Measurements from ENCODE around the gene CHRNA7. TPM values are rescaled to one million over a fixed set of nuclear protein-coding genes. Genes with fewer than 3 reads are reported as not detected.

CHRNA7 gene
- polyA plus RNA-seq, 2 donors: 0.15 to 0.31 TPM

DNA sequence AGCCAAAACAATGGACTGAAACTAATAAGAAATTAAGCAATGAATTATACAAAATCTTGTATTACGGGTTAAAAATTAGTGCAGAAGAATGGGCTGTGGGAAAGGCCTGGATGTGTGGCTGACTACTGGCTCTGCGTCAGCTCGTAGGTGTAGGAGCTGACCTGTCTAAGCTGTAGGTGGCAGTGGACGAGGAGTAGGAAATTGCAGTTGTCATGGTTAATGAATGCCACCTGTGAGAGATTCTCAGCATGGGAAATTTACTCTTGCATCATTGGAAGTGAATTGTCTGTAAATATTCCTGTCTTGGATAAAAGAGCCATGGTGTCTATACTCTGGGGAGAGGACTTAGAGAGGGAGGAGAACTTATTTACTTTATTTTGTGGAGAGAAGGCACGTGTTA, 23.4 kb downstream of the CHRNA7 start:
- no peaks in the 10 kb centered on the region for H3K36me3 ChIP-seq (ENCODE audit: control insufficient read depth in 2 of 2, insufficient read depth in 2 of 2, low read length in 1 of 2)
- WGBS, 2 donors: 47 to 50% methylated on average over 5 of the region's 5 CpGs
- no peak overlapping the region for H3K4me3 ChIP-seq (ENCODE audit: low read depth in 1 of 2, low read length in 2 of 2)
- H3K9me3 ChIP-seq (ENCODE audit: control insufficient read depth in 2 of 2, insufficient read depth in 1 of 2, low read depth in 1 of 2, low read length in 1 of 2): no peaks in the 10 kb centered on the region
- no peaks in the 10 kb centered on the region for H3K4me1 ChIP-seq (ENCODE audit: control insufficient read depth in 2 of 2, insufficient read depth in 2 of 2, low read length in 1 of 2)
- no peaks in the 10 kb centered on the region for H3K27me3 ChIP-seq (ENCODE audit: control insufficient read depth in 1 of 2, insufficient read depth in 2 of 2, low read length in 2 of 2)
- no peak overlapping the region for H3K27ac ChIP-seq (ENCODE audit: low read depth in 2 of 2, low read length in 1 of 2)

- H3K4me1 ChIP-seq (ENCODE audit: control insufficient read depth in 2 of 2, insufficient read depth in 2 of 2, low read length in 1 of 2): no peaks in the 10 kb centered on the region
- H3K4me3 ChIP-seq (ENCODE audit: low read depth in 1 of 2, low read length in 2 of 2): no peak overlapping the region
- H3K9me3 ChIP-seq (ENCODE audit: control insufficient read depth in 2 of 2, insufficient read depth in 1 of 2, low read depth in 1 of 2, low read length in 1 of 2): no peaks in the 10 kb centered on the region
- H3K27me3 ChIP-seq (ENCODE audit: control insufficient read depth in 1 of 2, insufficient read depth in 2 of 2, low read length in 2 of 2): no peaks in the 10 kb centered on the region
- H3K36me3 ChIP-seq (ENCODE audit: control insufficient read depth in 2 of 2, insufficient read depth in 2 of 2, low read length in 1 of 2): no peaks in the 10 kb centered on the region
- WGBS, 2 donors: 62 to 71% methylated on average over 4 of the region's 4 CpGs
- H3K27ac ChIP-seq (ENCODE audit: low read depth in 2 of 2, low read length in 1 of 2): no peak overlapping the region
These were observed 27.6 kb downstream of the CHRNA7 start for GRCh38 chr15:32057876-32058425.

GRCh38 chr15:32060706-32061105, 30.4 kb downstream of the CHRNA7 start:
- no peaks in the 10 kb centered on the region for H3K36me3 ChIP-seq (ENCODE audit: control insufficient read depth in 2 of 2, insufficient read depth in 2 of 2, low read length in 1 of 2)
- H3K4me1 ChIP-seq (ENCODE audit: control insufficient read depth in 2 of 2, insufficient read depth in 2 of 2, low read length in 1 of 2): no peaks in the 10 kb centered on the region
- no peak overlapping the region for H3K27ac ChIP-seq (ENCODE audit: low read depth in 2 of 2, low read length in 1 of 2)
- no peaks in the 10 kb centered on the region for H3K27me3 ChIP-seq (ENCODE audit: control insufficient read depth in 1 of 2, insufficient read depth in 2 of 2, low read length in 2 of 2)
- H3K4me3 ChIP-seq (ENCODE audit: low read depth in 1 of 2, low read length in 2 of 2): no peak overlapping the region
- WGBS, 2 donors: 90 to 96% methylated on average over 7 of the region's 7 CpGs
- H3K9me3 ChIP-seq (ENCODE audit: control insufficient read depth in 2 of 2, insufficient read depth in 1 of 2, low read depth in 1 of 2, low read length in 1 of 2): peaks cover 0 to 3% of the 10 kb centered on the region in 2 donors

- H3K4me3 ChIP-seq (ENCODE audit: low read depth in 1 of 2, low read length in 2 of 2): no peak overlapping the region
- H3K27ac ChIP-seq (ENCODE audit: low read depth in 2 of 2, low read length in 1 of 2): no peak overlapping the region
- 93 to 100% methylated on average over 1 of the region's 1 CpG for WGBS, 2 donors
- H3K27me3 ChIP-seq (ENCODE audit: control insufficient read depth in 1 of 2, insufficient read depth in 2 of 2, low read length in 2 of 2): no peaks in the 10 kb centered on the region
- peaks cover 0 to 5% of the 10 kb centered on the region in 2 donors for H3K9me3 ChIP-seq (ENCODE audit: control insufficient read depth in 2 of 2, insufficient read depth in 1 of 2, low read depth in 1 of 2, low read length in 1 of 2)
- no peaks in the 10 kb centered on the region for H3K4me1 ChIP-seq (ENCODE audit: control insufficient read depth in 2 of 2, insufficient read depth in 2 of 2, low read length in 1 of 2)
- H3K36me3 ChIP-seq (ENCODE audit: control insufficient read depth in 2 of 2, insufficient read depth in 2 of 2, low read length in 1 of 2): no peaks in the 10 kb centered on the region
These were observed 36.8 kb downstream of the CHRNA7 start for GRCh38 chr15:32067115-32067514.

DNA sequence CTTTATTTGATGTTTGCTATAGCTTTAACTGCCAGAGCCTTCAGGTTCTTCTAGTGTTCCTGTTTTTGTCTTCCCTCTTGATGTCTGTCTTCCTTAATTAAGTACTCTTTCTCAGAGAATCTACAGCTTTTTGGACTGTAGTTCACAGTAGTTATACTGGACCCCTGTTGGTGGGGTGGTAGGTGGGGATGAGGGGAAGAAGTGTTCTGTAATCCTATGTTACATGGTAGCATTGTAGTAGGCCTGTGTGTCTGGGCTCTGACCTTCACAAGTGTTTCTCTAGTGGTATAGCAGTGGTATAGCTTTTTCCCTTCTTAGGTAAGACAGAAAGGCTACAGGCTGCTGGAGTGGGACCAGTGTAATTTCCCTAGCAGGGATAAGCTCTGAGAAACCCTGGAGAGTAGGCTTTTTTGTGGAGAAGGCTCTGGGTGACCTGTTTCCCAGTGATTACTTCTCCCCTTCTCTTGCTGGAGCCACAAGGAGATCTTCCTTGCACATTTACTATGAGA, 59.6 kb downstream of the CHRNA7 start:
- H3K9me3 ChIP-seq (ENCODE audit: control insufficient read depth in 2 of 2, insufficient read depth in 1 of 2, low read depth in 1 of 2, low read length in 1 of 2): no peaks in the 10 kb centered on the region
- no peak overlapping the region for H3K27ac ChIP-seq (ENCODE audit: low read depth in 2 of 2, low read length in 1 of 2)
- no peaks in the 10 kb centered on the region for H3K27me3 ChIP-seq (ENCODE audit: control insufficient read depth in 1 of 2, insufficient read depth in 2 of 2, low read length in 2 of 2)
- H3K4me1 ChIP-seq (ENCODE audit: control insufficient read depth in 2 of 2, insufficient read depth in 2 of 2, low read length in 1 of 2): no peaks in the 10 kb centered on the region
- no peak overlapping the region for H3K4me3 ChIP-seq (ENCODE audit: low read depth in 1 of 2, low read length in 2 of 2)
- H3K36me3 ChIP-seq (ENCODE audit: control insufficient read depth in 2 of 2, insufficient read depth in 2 of 2, low read length in 1 of 2): no peaks in the 10 kb centered on the region

DNA sequence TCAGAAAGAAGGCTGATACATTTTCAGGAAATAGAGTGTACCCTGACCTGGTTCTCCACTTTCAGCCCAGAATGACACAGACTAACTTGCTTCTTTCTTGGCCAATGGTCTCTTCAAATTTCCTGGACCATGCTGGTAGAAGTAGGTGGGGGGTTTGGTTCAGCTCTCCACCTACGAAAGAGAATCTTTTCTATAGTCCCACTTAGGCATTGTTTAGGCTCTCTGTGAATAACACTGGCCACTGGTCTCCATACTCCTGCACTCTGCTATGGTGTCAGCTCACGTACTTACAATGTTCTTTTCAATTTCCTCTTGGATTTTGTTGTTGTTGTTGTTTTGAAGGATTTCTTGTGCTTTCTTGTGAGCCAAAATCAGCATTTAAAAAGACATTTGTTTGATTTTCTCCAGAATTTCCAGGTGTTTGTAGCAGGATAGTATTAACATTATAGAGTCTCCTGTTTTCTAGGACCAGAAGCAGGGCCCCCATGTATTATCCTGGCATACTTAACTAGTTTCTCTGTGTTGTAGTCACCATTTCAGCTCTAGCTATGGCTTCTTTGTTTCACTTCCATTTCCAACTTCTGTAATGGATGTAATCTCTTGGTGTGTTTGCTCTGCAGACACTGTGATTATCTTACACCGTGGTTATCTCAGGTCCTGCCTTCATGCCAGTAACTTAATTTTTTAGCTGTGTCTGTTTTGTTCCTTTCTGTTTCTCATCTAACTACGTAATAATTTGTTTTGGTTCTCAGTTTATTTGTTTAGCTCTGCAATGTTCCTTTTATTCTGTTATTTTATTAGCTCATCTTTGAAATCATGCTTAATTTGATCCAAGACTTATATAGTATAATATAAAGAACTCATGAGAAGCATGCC, 61.4 kb downstream of the CHRNA7 start:
- H3K36me3 ChIP-seq (ENCODE audit: control insufficient read depth in 2 of 2, insufficient read depth in 2 of 2, low read length in 1 of 2): no peaks in the 10 kb centered on the region
- no peaks in the 10 kb centered on the region for H3K27me3 ChIP-seq (ENCODE audit: control insufficient read depth in 1 of 2, insufficient read depth in 2 of 2, low read length in 2 of 2)
- H3K4me1 ChIP-seq (ENCODE audit: control insufficient read depth in 2 of 2, insufficient read depth in 2 of 2, low read length in 1 of 2): no peaks in the 10 kb centered on the region
- H3K4me3 ChIP-seq (ENCODE audit: low read depth in 1 of 2, low read length in 2 of 2): no peak overlapping the region
- H3K27ac ChIP-seq (ENCODE audit: low read depth in 2 of 2, low read length in 1 of 2): no peak overlapping the region
- 62 to 64% methylated on average over 4 of the region's 4 CpGs for WGBS, 2 donors
- H3K9me3 ChIP-seq (ENCODE audit: control insufficient read depth in 2 of 2, insufficient read depth in 1 of 2, low read depth in 1 of 2, low read length in 1 of 2): no peaks in the 10 kb centered on the region

GRCh38 chr15:32096213-32096612, 65.9 kb downstream of the CHRNA7 start:
- Histone ChIP-seq H3K36me3 (ENCODE audit: control insufficient read depth in 2 of 2, insufficient read depth in 2 of 2, low read length in 1 of 2) (no peaks in the 10 kb centered on the region), H3K27me3 (ENCODE audit: control insufficient read depth in 1 of 2, insufficient read depth in 2 of 2, low read length in 2 of 2) (no peaks in the 10 kb centered on the region), H3K27ac (ENCODE audit: low read depth in 2 of 2, low read length in 1 of 2) (no peak overlapping the region), H3K9me3 (ENCODE audit: control insufficient read depth in 2 of 2, insufficient read depth in 1 of 2, low read depth in 1 of 2, low read length in 1 of 2) (no peaks in the 10 kb centered on the region), H3K4me1 (ENCODE audit: control insufficient read depth in 2 of 2, insufficient read depth in 2 of 2, low read length in 1 of 2) (no peaks in the 10 kb centered on the region), H3K4me3 (ENCODE audit: low read depth in 1 of 2, low read length in 2 of 2) (no peak overlapping the region)
- 75 to 83% methylated on average over 2 of the region's 2 CpGs for WGBS, 2 donors

DNA sequence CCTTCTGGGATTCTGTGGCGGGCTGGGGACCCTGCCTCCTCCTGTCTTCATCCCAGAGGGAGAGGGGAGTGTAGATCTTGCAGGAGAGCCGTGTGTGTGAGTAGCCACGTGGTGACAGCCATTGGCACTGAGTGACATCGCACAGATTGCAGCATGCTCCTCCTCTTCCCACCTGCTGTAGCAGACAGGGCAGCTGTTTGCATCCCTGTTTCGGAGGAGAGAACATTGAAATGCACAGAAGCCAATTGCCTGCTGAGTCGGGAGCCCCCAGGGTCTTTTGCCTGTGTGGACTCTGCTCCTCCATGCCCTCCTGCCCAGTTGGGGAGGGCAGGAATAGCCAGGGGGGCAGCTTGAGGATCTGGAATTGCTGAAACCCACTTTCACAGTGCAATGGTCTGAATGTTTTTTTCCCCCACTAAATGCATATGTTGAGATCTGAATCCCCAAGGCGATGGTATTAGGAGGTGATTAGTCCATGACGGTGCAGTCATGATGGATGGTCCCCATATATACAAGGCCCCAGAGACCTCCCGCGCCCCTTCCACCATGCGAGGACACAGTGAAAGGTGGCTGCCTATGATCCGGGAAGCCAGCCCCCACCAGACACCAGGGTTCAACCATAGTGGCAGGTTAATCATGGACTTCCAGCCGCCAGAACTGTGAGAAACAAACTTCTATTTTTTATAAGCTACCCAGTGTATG, 66.8 kb downstream of the CHRNA7 start:
- 73% methylated on average over 13 of the region's 13 CpGs for WGBS, 2 donors
- Histone ChIP-seq H3K4me1 (ENCODE audit: control insufficient read depth in 2 of 2, insufficient read depth in 2 of 2, low read length in 1 of 2) (no peaks in the 10 kb centered on the region), H3K36me3 (ENCODE audit: control insufficient read depth in 2 of 2, insufficient read depth in 2 of 2, low read length in 1 of 2) (no peaks in the 10 kb centered on the region), H3K27me3 (ENCODE audit: control insufficient read depth in 1 of 2, insufficient read depth in 2 of 2, low read length in 2 of 2) (no peaks in the 10 kb centered on the region), H3K9me3 (ENCODE audit: control insufficient read depth in 2 of 2, insufficient read depth in 1 of 2, low read depth in 1 of 2, low read length in 1 of 2) (no peaks in the 10 kb centered on the region), H3K27ac (ENCODE audit: low read depth in 2 of 2, low read length in 1 of 2) (no peak overlapping the region), H3K4me3 (ENCODE audit: low read depth in 1 of 2, low read length in 2 of 2) (no peak overlapping the region)

DNA sequence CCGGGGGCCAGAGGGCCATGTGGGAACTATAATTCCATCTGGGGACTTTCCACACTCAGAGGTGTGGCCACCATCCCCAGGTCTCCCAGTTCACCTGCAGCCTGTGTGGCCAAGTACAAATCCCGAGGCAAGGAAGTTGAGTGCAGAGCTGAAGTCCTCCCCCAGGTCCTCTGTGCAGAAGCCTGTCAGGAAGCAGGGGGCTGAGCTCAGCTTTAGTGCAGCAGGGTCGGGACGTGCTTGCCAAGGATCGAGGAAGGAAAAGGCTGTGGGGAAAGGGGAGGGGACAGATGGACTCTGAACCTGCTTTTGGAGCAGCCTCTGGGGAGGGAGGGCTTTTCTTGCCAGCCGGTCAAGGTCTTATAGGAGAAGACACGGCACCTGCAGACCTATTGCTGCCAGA, 67.7 kb downstream of the CHRNA7 start:
- H3K4me1 ChIP-seq (ENCODE audit: control insufficient read depth in 2 of 2, insufficient read depth in 2 of 2, low read length in 1 of 2): no peaks in the 10 kb centered on the region
- no peak overlapping the region for H3K4me3 ChIP-seq (ENCODE audit: low read depth in 1 of 2, low read length in 2 of 2)
- WGBS, 2 donors: 30 to 40% methylated on average over 7 of the region's 7 CpGs
- H3K27ac ChIP-seq (ENCODE audit: low read depth in 2 of 2, low read length in 1 of 2): no peak overlapping the region
- no peaks in the 10 kb centered on the region for H3K9me3 ChIP-seq (ENCODE audit: control insufficient read depth in 2 of 2, insufficient read depth in 1 of 2, low read depth in 1 of 2, low read length in 1 of 2)
- H3K27me3 ChIP-seq (ENCODE audit: control insufficient read depth in 1 of 2, insufficient read depth in 2 of 2, low read length in 2 of 2): no peaks in the 10 kb centered on the region
- H3K36me3 ChIP-seq (ENCODE audit: control insufficient read depth in 2 of 2, insufficient read depth in 2 of 2, low read length in 1 of 2): no peaks in the 10 kb centered on the region

Measured in esophagus (tissue), 2 donors.